LNCaP clone FGC (cell line): ENCODE measurements around the gene FKBP1A.

Experiments used
- DNase-seq: peaks from one replicate; pipeline ENCODE4 v3.0.0-alpha.2; 2011; ENCODE audit warnings: low read depth
- H3K4me3 ChIP-seq: 2 replicates; pipeline ENCODE4 v1.5.1; 2011; ENCODE audit warnings: mild to moderate bottlenecking, low read depth, low read length, control low read depth
- CTCF ChIP-seq: IDR thresholded peaks from 2 replicates; pipeline ENCODE4 v1.5.1; 2012; ENCODE audit warnings: mild to moderate bottlenecking; ENCODE audit not compliant: control insufficient read depth, insufficient read depth; ENCODE audit errors: extremely low read depth

FKBP1A gene

DNA sequence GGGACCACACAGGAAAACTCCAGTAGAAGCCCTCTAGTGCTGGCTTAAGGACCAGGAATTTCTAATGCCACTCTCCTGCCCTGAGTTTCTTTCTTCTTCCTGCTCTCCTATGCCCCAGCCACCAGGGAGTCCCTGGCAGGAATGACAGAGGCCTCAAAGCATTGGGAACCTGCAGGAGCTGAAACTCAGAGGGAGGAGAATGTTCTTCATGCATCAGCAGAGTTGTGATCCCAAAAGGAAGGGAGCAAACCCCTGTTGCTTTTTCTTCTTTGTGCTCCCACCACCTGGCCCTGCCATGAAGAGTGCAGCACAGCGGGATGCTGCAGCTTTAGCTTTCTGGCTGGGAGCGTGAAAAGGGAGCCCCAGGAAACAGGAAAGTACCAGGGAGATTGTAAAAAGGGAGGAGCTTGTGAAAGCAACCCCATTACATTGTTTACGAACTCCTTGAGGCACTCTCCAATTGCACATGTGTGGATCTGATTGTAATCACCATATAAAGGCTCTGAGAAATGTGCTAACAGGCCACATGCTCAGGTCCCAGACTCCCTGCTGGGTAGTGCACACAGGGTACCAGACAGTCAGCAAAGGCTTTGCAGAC is 34.7 kb upstream of the FKBP1A start:
- TF ChIP-seq CTCF: no peak
- H3K4me3 ChIP-seq: no peak overlapping the region
- peak; percentile 65 for DNase-seq

DNA sequence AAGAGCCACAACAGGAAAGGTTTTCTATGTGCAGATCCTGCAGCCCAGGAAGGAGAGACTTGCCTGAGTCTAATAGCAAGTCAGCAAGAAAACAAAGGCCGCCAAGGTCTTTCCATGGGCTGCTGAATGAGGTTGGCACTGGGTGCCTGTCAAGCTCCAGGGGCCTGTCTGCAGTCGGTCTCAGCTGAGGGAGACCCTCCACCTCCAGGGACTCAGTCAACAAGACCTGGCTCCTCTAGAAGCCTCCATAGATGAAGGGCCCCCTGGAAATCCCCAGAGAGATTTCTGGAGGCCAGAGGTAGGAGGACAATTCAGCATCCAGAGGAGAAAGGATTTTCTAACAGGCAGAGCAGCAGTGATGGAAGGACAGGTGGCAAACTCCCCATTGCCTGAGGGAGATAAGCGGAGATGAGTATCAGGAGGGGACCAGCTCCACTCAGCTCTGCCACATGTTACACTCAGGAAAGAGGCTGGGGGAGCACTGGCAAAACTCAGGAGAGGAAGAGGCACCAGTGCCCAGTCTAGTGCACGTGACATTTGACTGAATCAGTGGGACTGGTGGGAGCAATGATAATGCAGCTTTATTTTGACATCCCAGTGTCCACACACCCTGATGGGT is 33.5 kb upstream of the FKBP1A start:
- no peak overlapping the region for H3K4me3 ChIP-seq
- no peak for DNase-seq
- TF ChIP-seq CTCF: no peak

- no peak for TF ChIP-seq CTCF
- DNase-seq: no peak
- H3K4me3 ChIP-seq: no peak overlapping the region
Measured at GRCh38 chr20:1424336-1424735, 31.5 kb upstream of the FKBP1A start.

DNA sequence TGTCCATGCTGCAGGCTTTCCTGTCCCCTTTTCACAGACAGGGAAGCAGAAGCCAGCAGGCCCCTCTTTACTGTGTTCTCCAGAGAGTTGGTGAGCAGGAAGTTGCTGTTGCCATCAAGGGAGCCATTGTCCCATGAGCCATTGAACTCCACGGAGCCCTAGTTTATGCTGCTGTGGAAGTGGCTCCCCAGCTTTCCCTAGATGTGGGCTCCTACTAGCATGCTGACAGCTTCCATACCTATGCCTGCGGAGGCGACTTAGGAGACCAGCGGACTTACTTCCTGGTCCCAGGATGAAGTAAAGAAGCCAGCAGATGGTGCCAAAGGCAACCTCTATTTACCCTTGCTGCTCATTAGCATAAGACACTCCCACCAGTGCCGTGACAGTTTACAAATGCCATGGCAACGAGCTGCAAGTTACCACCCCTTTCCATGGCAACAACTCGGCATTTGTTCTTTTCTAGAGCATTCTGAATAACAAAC is 30.8 kb upstream of the FKBP1A start:
- DNase-seq: peak; percentile 49
- TF ChIP-seq CTCF: no peak
- no peak overlapping the region for H3K4me3 ChIP-seq

GRCh38 chr20:1423206-1423605 is 30.4 kb upstream of the FKBP1A start:
- no peak for TF ChIP-seq CTCF
- no peak overlapping the region for H3K4me3 ChIP-seq
- no peak for DNase-seq

DNA sequence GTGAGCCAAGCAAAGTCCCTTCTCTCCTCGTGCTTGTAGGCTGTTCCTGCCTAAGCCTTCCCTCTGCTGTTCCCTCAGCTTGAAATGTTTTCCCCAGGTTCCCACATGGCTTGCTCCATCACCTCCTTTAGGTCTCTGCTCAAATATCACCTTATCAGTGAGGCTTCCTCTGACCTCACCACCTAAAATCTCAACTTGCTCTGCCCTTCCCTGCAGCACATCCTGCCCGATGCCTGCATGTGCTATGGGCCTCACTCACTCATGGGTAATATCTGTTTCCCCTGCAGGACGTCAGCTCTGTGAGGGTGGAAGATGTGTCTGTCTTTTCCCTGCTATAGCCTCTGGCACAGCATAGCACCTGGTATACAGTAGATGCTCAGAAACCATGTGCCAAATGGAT is 29.9 kb upstream of the FKBP1A start:
- TF ChIP-seq CTCF: no peak
- DNase-seq: no peak
- no peak overlapping the region for H3K4me3 ChIP-seq

- DNase-seq: no peak
- no peak for TF ChIP-seq CTCF
- no peak overlapping the region for H3K4me3 ChIP-seq
Measured at GRCh38 chr20:1420066-1420465, 27.2 kb upstream of the FKBP1A start.
